ENCODE results near the gene AGO3.

AGO3 gene

DNA sequence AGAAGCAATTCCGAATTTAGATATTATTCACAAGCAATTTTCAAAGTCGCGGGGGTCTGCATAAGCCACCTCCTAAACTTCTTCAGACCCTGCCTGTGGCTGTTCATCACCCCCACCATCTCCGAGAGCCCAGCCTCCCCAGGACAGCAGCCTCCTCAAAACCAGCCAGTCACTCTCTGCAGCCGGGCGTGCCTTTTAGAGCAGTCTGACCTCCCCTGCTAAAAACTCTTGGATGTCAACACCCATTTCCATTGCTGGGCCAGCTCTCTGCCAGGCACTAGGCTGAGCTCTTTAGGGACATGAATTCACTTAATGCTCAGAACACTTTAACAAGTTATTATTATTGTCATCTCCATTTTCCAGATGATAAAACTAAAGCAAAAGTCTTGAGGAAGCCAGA is 169.5 kb downstream of the AGO3 start:
- H3K36me3 ChIP-seq, result no peaks in the 10 kb centered on the region
- no peaks in the 10 kb centered on the region for H3K4me1 ChIP-seq
- no peaks in the 10 kb centered on the region for H3K27me3 ChIP-seq
- no peaks in the 10 kb centered on the region for H3K9me3 ChIP-seq
- TF ChIP-seq, protein P1, sequence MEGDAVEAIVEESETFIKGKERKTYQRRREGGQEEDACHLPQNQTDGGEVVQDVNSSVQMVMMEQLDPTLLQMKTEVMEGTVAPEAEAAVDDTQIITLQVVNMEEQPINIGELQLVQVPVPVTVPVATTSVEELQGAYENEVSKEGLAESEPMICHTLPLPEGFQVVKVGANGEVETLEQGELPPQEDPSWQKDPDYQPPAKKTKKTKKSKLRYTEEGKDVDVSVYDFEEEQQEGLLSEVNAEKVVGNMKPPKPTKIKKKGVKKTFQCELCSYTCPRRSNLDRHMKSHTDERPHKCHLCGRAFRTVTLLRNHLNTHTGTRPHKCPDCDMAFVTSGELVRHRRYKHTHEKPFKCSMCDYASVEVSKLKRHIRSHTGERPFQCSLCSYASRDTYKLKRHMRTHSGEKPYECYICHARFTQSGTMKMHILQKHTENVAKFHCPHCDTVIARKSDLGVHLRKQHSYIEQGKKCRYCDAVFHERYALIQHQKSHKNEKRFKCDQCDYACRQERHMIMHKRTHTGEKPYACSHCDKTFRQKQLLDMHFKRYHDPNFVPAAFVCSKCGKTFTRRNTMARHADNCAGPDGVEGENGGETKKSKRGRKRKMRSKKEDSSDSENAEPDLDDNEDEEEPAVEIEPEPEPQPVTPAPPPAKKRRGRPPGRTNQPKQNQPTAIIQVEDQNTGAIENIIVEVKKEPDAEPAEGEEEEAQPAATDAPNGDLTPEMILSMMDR (IDR thresholded peaks at IDR 0.05; ENCODE audit: low read depth, low read length), result no peak
- H3K4me3 ChIP-seq (ENCODE audit: low read depth, low read length), result no peak overlapping the region
- no peak for DNase-seq

DNA sequence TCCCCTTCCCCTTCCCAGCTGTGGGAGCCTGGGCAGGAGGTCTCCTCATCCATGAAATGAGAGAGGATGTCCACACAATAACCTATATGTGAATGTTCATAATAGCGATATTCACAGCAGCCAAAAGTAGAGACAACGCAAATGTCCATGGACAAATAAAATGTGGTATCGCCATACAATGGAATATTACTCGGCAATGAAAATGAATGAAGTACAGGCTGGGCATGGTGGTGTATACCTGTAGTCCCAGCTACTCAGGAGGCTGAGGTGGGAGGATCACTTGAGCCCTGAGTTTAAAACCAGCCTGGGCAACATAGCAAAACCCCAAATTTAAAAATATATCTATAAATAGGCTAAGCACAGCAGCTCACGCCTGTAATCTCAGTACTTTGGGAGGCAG is 170.6 kb downstream of the AGO3 start:
- H3K27me3 ChIP-seq, result no peaks in the 10 kb centered on the region
- no peaks in the 10 kb centered on the region for H3K4me1 ChIP-seq
- H3K36me3 ChIP-seq, result no peaks in the 10 kb centered on the region
- TF ChIP-seq, protein P1 (IDR thresholded peaks at IDR 0.05; ENCODE audit: low read depth, low read length), result no peak
- H3K4me3 ChIP-seq (ENCODE audit: low read depth, low read length), result no peak overlapping the region
- H3K9me3 ChIP-seq, result no peaks in the 10 kb centered on the region
- DNase-seq, result no peak

DNA sequence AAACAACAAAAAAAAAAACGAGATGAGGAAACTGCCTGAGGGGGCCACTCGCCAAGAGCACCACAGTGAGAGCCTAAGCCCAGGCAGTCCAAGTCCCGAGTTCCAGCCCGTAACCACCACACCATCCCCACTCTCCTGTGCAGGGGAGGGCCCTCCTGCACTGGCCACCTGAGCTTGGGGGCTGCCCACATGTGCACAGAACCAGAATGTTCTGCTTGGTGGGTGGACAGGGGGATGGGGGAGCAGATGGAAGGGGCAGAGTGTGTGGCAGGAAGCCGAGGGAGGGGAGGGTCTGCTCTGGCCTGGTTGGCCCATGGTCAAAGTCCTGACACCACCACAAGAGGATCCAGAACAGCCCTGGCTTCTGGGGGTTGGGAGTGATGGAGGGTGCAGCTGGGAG is 175.4 kb downstream of the AGO3 start:
- Histone ChIP-seq H3K36me3 (no peaks in the 10 kb centered on the region), H3K4me1 (no peaks in the 10 kb centered on the region), H3K27me3 (no peaks in the 10 kb centered on the region), H3K9me3 (no peaks in the 10 kb centered on the region), H3K4me3 (ENCODE audit: low read depth, low read length) (no peak overlapping the region)
- DNase-seq, result no peak
- TF ChIP-seq, protein P1 (IDR thresholded peaks at IDR 0.05; ENCODE audit: low read depth, low read length), result no peak

DNA sequence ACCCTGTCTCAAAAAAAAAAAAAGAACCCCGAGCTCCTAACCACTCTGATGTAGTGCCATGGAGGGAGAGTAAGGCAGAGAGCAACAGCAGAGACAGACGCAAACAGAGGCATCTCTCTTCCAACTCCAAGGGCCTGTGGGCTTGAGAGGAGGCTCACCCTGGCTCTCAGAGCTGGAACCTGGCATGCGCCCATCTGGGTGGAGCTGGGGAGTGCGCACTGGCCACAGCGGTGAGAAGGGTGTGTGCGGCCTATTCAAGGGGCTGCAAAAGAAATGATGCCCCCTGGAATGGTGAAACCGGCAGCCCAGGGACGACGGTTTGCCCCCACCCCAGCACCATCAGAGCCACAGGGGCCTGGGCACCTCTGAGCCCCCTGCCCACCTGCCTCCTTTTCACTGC is 176.5 kb downstream of the AGO3 start:
- Histone ChIP-seq H3K4me3 (ENCODE audit: low read depth, low read length) (no peak overlapping the region), H3K9me3 (no peaks in the 10 kb centered on the region), H3K27me3 (no peaks in the 10 kb centered on the region), H3K4me1 (no peaks in the 10 kb centered on the region), H3K36me3 (no peaks in the 10 kb centered on the region)
- TF ChIP-seq, protein P1 (IDR thresholded peaks at IDR 0.05; ENCODE audit: low read depth, low read length), result no peak
- DNase-seq, result no peak

DNA sequence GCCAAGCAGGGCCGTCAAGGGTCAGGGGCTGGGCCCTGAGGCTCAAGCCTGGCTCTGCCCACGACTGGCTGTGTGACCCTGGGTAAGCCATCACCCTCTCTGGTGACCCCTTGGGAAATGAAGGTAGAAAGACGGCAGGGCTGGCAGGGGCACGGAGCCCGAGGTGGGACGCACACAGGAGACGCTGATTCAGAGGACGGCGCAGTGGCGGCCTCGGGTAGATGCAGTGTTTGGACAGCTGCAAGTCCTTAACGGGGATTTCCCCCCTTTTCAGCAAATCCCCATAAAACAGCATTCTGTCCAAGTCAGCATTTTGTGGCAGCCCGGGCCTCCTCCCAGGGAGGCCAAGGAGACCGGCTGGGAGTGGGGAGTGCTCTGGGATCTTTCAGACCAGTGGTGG is 177.4 kb downstream of the AGO3 start:
- Histone ChIP-seq H3K27me3 (no peaks in the 10 kb centered on the region), H3K4me1 (no peaks in the 10 kb centered on the region)

DNA sequence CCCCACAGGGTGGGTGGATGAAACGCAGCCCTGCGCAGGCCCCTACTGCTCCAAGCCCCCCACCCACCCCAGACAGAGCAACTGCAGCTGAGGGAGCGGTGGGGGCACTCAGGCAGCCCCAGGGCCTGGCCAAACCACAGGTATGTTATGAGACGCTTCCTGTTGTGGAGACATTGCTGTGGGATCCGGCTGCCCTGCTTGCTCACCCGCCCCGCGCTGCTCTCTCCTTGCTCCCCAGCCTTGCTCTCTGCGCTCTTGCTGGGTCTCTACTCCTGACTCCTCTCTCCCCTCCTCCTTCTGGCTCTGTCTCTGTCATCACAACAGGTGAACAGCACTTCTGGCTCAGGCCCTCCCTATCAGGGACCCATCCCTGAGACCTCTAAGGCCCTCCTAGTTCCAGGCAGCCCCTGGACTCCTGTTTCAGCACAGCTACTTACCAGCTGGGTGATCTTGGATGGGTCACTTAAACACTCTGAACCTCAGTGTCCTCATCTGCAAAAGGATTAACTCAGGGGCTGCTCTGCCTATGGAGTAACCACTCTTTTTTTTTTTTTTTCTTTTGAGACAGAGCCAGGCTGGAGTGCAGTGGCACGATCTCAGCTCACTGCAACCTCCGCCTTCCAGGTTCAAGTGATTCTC is 178.3 kb downstream of the AGO3 start:
- Histone ChIP-seq H3K9me3 (no peaks in the 10 kb centered on the region), H3K4me3 (ENCODE audit: low read depth, low read length) (no peak overlapping the region), H3K36me3 (no peaks in the 10 kb centered on the region), H3K27me3 (no peaks in the 10 kb centered on the region), H3K4me1 (no peaks in the 10 kb centered on the region)
- DNase-seq, result no peak
- TF ChIP-seq, protein P1 (IDR thresholded peaks at IDR 0.05; ENCODE audit: low read depth, low read length), result no peak

More for the DNA sequence above, 177.4 kb downstream of the AGO3 start:
- H3K36me3 ChIP-seq, result no peaks in the 10 kb centered on the region
- H3K9me3 ChIP-seq, result no peaks in the 10 kb centered on the region
- DNase-seq, result no peak
- TF ChIP-seq, protein P1 (IDR thresholded peaks at IDR 0.05; ENCODE audit: low read depth, low read length), result no peak
- H3K4me3 ChIP-seq (ENCODE audit: low read depth, low read length), result no peak overlapping the region
